H9 (cell line): ENCODE data around the gene FREM1. TPM values are rescaled to one million over a fixed set of nuclear protein-coding genes. Genes with fewer than 3 reads are reported as not detected.
A peak's percentile ranks its signal among the peaks of the same experiment; 100 is the strongest.

Experiments
- DNase-seq: peaks from one replicate; pipeline ENCODE4 v3.0.0-alpha.2; 2017
- H2AFZ ChIP-seq: one replicate; pipeline ENCODE4 v1.6.1; 2013; ENCODE audit warnings: mild to moderate bottlenecking, low read length, control low read depth, moderate library complexity
- H2AK5ac ChIP-seq: 2 replicates; pipeline ENCODE4 v1.6.1; 2013; ENCODE audit warnings: low read length, control low read depth, mixed read lengths; ENCODE audit not compliant: insufficient read length
- H2BK120ac ChIP-seq: one replicate; pipeline ENCODE4 v1.6.1; 2013; ENCODE audit warnings: low read depth, mild to moderate bottlenecking, low read length, control low read depth, inconsistent platforms; ENCODE audit not compliant: poor library complexity, severe bottlenecking
- H2BK12ac ChIP-seq: 2 replicates; pipeline ENCODE4 v1.6.1; 2013; ENCODE audit warnings: low read length, control low read depth, mixed read lengths, low read depth; ENCODE audit not compliant: insufficient read length
- H2BK15ac ChIP-seq: 2 replicates; pipeline ENCODE4 v1.6.1; 2013; ENCODE audit warnings: low read depth, low read length, control low read depth
- H2BK20ac ChIP-seq: one replicate; pipeline ENCODE4 v1.6.1; 2013; ENCODE audit warnings: low read depth, mild to moderate bottlenecking, low read length, control low read depth, inconsistent platforms; ENCODE audit not compliant: poor library complexity, severe bottlenecking
- H2BK5ac ChIP-seq: 2 replicates; pipeline ENCODE4 v1.6.1; 2013; ENCODE audit warnings: low read length, control low read depth, mixed read lengths; ENCODE audit not compliant: insufficient read length
- H3K14ac ChIP-seq: 2 replicates; pipeline ENCODE4 v1.6.1; 2013; ENCODE audit warnings: low read length, control low read depth; ENCODE audit not compliant: insufficient read depth
- H3K18ac ChIP-seq: 2 replicates; pipeline ENCODE4 v1.6.1; 2013; ENCODE audit warnings: low read depth, mild to moderate bottlenecking, mixed read lengths, low read length, control low read depth; ENCODE audit not compliant: insufficient read length
- H3K23ac ChIP-seq: 2 replicates; pipeline ENCODE4 v1.6.1; 2013; ENCODE audit warnings: low read length, control low read depth, mixed read lengths, low read depth; ENCODE audit not compliant: insufficient read length
- H3K23me2 ChIP-seq: 2 replicates; pipeline ENCODE4 v1.6.1; 2013; ENCODE audit warnings: low read depth, mild to moderate bottlenecking, mixed read lengths, low read length, control low read depth; ENCODE audit not compliant: insufficient read length, poor library complexity, severe bottlenecking
- H3K27ac ChIP-seq: 2 replicates; pipeline ENCODE4 v1.5.1; 2013; ENCODE audit warnings: low read length, control low read depth, mixed read lengths, low read depth; ENCODE audit not compliant: insufficient read length
- H3K27me3 ChIP-seq: 2 replicates; pipeline ENCODE4 v1.6.1; 2013; ENCODE audit warnings: low read length, control low read depth, inconsistent platforms; ENCODE audit not compliant: insufficient read depth
- H3K4ac ChIP-seq: 2 replicates; pipeline ENCODE4 v1.6.1; 2013; ENCODE audit warnings: low read depth, mild to moderate bottlenecking, control low read depth, inconsistent platforms, low read length, moderate library complexity
- H3K4me1 ChIP-seq: 2 replicates; pipeline ENCODE4 v1.6.1; 2013; ENCODE audit warnings: low read length, control low read depth, inconsistent platforms; ENCODE audit not compliant: insufficient read depth
- H3K4me2 ChIP-seq: 2 replicates; pipeline ENCODE4 v1.6.1; 2013; ENCODE audit warnings: low read length, control low read depth, mixed read lengths; ENCODE audit not compliant: insufficient read length, insufficient read depth
- H3K56ac ChIP-seq: 2 replicates; pipeline ENCODE4 v1.6.1; 2013; ENCODE audit warnings: low read depth, mild to moderate bottlenecking, mixed read lengths, low read length, control low read depth; ENCODE audit not compliant: insufficient read length
- H3K79me1 ChIP-seq: 2 replicates; pipeline ENCODE4 v1.6.1; 2013; ENCODE audit warnings: low read depth, mild to moderate bottlenecking, moderate library complexity, low read length, control low read depth, inconsistent platforms; ENCODE audit not compliant: insufficient read depth, poor library complexity, severe bottlenecking
- H3K79me2 ChIP-seq: 2 replicates; pipeline ENCODE4 v1.6.1; 2013; ENCODE audit warnings: low read length, control low read depth, inconsistent platforms; ENCODE audit not compliant: insufficient read depth
- H3K9ac ChIP-seq: 2 replicates; pipeline ENCODE4 v1.6.1; 2013; ENCODE audit warnings: low read length, control low read depth, mixed read lengths; ENCODE audit not compliant: insufficient read length; ENCODE audit errors: extremely low read depth
- H3K9me3 ChIP-seq: one replicate; pipeline ENCODE4 v1.6.1; 2013; ENCODE audit warnings: low read depth, low read length, inconsistent platforms; ENCODE audit not compliant: control insufficient read depth
- H3T11ph ChIP-seq: one replicate; pipeline ENCODE4 v1.6.1; 2013; ENCODE audit warnings: mild to moderate bottlenecking, low read length, control low read depth, inconsistent platforms
- H4K20me1 ChIP-seq: one replicate; pipeline ENCODE4 v1.6.1; 2013; ENCODE audit not compliant: control insufficient read depth, insufficient read length, insufficient read depth
- H4K5ac ChIP-seq: 2 replicates; pipeline ENCODE4 v1.6.1; 2013; ENCODE audit warnings: low read depth, mild to moderate bottlenecking, mixed read lengths, low read length, control low read depth; ENCODE audit not compliant: insufficient read length
- H4K8ac ChIP-seq: replicated peaks from 2 replicates; pipeline ENCODE4 v1.6.1; 2013; ENCODE audit warnings: low read length, control low read depth, mixed read lengths, low read depth; ENCODE audit not compliant: insufficient read length
- H4K91ac ChIP-seq: 2 replicates; pipeline ENCODE4 v1.6.1; 2013; ENCODE audit warnings: low read depth, mild to moderate bottlenecking, moderate library complexity, mixed read lengths, low read length, control low read depth; ENCODE audit not compliant: insufficient read length
- H3K27ac Mint-ChIP-seq, 3 experiments: 2 replicates in 2 of 3; 3 replicates in 1 of 3; pipeline ENCODE4 v1.8.0; 2020 to 2021; ENCODE audit warnings: mixed read lengths in 3 of 3, mild to moderate bottlenecking in 1 of 3, moderate library complexity in 1 of 3
- H3K27me3 Mint-ChIP-seq: 2 replicates; pipeline ENCODE4 v1.8.0; 2021; ENCODE audit warnings: low read depth, mild to moderate bottlenecking, moderate library complexity, mixed read lengths
- H3K36me3 Mint-ChIP-seq, 3 experiments: 2 replicates in 2 of 3; 3 replicates in 1 of 3; pipeline ENCODE4 v1.8.0; 2020 to 2021; ENCODE audit warnings: low read depth in 3 of 3, mixed read lengths in 3 of 3; ENCODE audit not compliant: insufficient read depth in 1 of 3
- H3K4me1 Mint-ChIP-seq, 2 experiments: 2 replicates each; pipeline ENCODE4 v1.8.0; 2020; ENCODE audit warnings: mixed read lengths in 2 of 2
- H3K4me3 Mint-ChIP-seq, 2 experiments: 2 replicates in 1 of 2; 3 replicates in 1 of 2; pipeline ENCODE4 v1.8.0; 2020 to 2021; ENCODE audit warnings: mild to moderate bottlenecking in 2 of 2, mixed read lengths in 2 of 2, moderate library complexity in 1 of 2
- H3K9me3 Mint-ChIP-seq, 2 experiments: 2 replicates in 1 of 2; 3 replicates in 1 of 2; pipeline ENCODE4 v1.8.0; 2020; ENCODE audit warnings: mild to moderate bottlenecking in 2 of 2, mixed read lengths in 2 of 2, moderate library complexity in 1 of 2
- CTCF ChIP-seq: fragments of 200-600 bp; sonication (generic); conservative IDR thresholded peaks from 3 replicates; pipeline ENCODE4 v1.8.0; 2021; ENCODE audit warnings: antibody characterized with exemption, mild to moderate bottlenecking
- WGBS: extraction: QIAGEN DNeasy Blood & Tissue Kit; methylation state at CpG from one replicate; pipeline ENCODE4 v1.1.7; 2013; ENCODE audit warnings: missing lambda C conversion rate, low lambda C conversion rate, mixed read lengths; ENCODE audit not compliant: insufficient read length; ENCODE audit errors: extremely low coverage; 5-methylcytosine and 5-hydroxymethylcytosine counted together
- total RNA-seq: library from RNA; stranded (reverse); gene quantifications from 2 replicates; pipeline ENCODE4 v1.2.1, GENCODE V29; 2021

The FREM1 gene
- total RNA-seq, 1 experiment from 2014 or later: 0.44 TPM

- H3K4me3 Mint-ChIP-seq: no peak overlapping the region
- no peaks in the 10 kb centered on the region for H3K9me3 Mint-ChIP-seq
- Histone ChIP-seq H3K14ac (no peak overlapping the region), H4K8ac (no peak overlapping the region), H3K27ac (no peak overlapping the region), H2BK12ac (no peak overlapping the region), H2BK5ac (no peak overlapping the region), H3K23me2 (no peaks in the 10 kb centered on the region), H3T11ph (no peak overlapping the region), H3K4ac (no peak overlapping the region), H3K79me2 (no peaks in the 10 kb centered on the region), H2AFZ (no peak overlapping the region), H2BK120ac (no peak overlapping the region), H2BK15ac (no peak overlapping the region), H3K4me1 (no peaks in the 10 kb centered on the region), H3K23ac (no peak overlapping the region), H3K9me3 (no peaks in the 10 kb centered on the region), H3K79me1 (no peaks in the 10 kb centered on the region), H4K91ac (no peak overlapping the region), H3K18ac (no peak overlapping the region), H3K27me3 (no peaks in the 10 kb centered on the region), H3K4me2 (no peak overlapping the region), H2AK5ac (no peak overlapping the region), H4K20me1 (no peaks in the 10 kb centered on the region), H3K9ac (no peak overlapping the region), H2BK20ac (no peak overlapping the region), H4K5ac (no peak overlapping the region), H3K56ac (no peak overlapping the region)
- TF ChIP-seq CTCF: no peak
- H3K4me1 Mint-ChIP-seq: peaks cover 15 to 24% of the 10 kb centered on the region in 2 experiments
- no peak for DNase-seq
- WGBS: no CpG with 5 or more reads among the region's 4 CpGs
- H3K36me3 Mint-ChIP-seq: no peaks in the 10 kb centered on the region
- H3K27me3 Mint-ChIP-seq: no peaks in the 10 kb centered on the region
- H3K27ac Mint-ChIP-seq: peak overlapping the region in 1 of 3 experiments; percentile 12; a peak in 3 of 7 replicates
Measured at GRCh38 chr9:14939378-14939777, 29.1 kb upstream of the FREM1 start.
